ENCODE measurements around the gene CD27.
"Not testable (repeated sequence)": the region's sequence is repeated elsewhere in the genome, so short reads cannot be mapped to it uniquely, and the experiment has no call there.

CD27 gene

DNA sequence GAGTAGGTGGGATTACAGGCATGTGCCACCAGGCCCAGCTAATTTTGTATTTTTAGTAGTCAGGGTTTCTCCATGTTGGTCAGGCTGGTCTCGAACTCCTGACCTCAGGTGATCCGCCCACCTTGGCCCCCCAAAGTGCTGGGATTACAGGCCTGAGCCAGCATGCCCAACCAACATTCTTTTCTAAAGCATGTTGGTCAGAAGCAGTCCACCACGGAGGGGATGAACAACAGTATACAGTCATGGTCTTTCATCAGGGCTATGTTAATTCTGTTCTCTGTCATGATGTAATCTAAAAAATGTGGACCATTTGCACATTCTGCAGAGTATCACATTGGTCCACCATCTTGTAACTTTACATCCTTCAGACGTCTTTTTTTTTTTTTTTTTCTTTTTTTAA lies 44.7 kb downstream of the CD27 start:
- no peak for DNase-seq

DNA sequence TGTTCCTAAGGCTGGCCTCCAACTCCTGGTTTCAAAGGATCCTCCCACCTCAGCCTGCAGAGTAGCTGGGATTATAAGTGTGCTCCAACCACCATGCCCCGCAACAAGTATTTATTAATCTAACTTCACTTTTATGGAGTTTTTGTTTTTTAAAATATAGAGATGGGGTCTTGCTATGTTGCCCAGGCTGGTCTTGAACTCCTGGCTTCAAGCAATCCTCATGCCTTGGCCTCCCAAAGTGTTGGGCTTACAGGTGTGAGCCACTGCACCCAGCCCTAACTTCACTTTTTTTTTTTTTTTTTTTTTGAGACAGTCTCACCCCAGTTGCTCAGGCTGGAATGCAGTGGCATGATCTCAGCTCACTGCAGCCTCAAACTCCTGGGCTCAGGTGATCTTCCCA lies 45.9 kb downstream of the CD27 start:
- not testable (repeated sequence) for DNase-seq

DNA sequence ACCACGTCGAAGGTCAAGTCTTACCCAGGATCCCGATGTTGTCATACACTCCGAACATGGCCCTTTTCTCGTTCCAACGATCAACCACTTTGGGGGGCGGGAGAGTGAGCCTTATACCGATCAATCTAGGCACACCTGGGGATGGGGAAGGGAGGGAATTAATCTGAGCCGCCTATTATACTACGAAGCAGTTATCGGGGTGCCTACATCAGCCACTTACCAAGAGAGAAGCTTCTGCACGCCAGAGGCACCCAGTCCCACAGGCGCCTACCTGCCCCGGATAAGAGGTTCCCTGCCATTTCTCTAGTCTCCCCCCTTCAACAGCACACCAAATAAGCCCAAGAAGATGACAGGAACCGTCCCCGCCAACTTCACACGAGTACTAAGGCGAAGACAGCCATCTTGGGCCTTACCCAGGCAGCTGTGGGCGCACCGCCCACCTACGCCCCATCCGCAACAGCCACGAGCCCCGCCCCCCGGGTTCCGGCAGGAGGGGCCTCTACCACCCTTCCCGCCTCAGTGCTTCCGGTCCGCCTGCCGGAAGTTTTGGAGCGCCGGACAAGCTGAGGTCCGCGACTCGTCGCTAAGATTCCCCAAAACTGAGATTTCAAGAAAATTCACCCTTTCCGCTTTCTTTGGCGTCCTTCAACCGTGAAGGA lies 48.2 kb downstream of the CD27 start, which contains the start of gene MRPL51:
TSS of gene MRPL51 (minus strand) at position 425 of the 659 bp plus-strand sequence. CDS start at position 299, 126 bp downstream.
- DNase-seq = peak; percentile 97

DNA sequence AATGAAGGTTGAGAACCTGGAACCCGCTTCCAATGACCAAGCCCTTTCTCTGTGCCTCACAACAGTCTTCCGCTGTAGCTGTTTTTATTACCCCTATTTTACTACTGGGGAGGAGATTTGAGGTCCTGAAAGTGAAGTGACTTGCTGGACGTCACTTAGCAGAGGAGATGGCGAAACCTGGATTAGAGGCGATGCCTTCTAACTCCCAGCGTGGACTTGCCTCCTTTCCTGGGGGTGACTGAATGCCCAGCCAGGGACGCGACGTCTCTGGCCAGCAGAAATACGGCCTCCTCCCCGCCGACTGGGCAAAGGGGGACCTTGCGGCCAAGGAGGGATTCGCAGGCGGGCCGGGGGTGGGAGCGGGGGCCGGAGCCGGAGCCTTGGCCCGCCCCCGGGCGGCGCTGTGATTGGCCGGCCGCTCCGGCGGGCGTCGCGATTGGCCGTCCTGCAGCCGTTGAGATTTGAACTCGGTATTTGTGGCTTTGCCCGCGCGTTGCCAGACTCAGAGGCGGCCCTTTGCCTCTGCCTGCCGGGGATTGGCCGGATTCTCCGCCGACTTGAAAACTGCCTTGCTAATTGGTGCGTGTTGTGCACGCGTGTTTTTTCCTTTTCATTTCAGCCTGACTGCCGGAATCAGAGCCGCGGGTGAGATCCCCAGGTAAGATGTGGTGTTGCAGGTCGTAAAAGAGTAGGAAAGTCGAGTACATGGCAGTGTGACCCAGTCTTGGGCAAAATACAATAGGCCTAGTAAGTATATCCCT lies 48.9 kb downstream of the CD27 start, which contains the start of gene NCAPD2:
TSS of gene NCAPD2 (plus strand) at position 606 of the 761 bp plus-strand sequence. CDS start 997 bp downstream, outside the sequence.
- DNase-seq = peak; percentile 93

DNA sequence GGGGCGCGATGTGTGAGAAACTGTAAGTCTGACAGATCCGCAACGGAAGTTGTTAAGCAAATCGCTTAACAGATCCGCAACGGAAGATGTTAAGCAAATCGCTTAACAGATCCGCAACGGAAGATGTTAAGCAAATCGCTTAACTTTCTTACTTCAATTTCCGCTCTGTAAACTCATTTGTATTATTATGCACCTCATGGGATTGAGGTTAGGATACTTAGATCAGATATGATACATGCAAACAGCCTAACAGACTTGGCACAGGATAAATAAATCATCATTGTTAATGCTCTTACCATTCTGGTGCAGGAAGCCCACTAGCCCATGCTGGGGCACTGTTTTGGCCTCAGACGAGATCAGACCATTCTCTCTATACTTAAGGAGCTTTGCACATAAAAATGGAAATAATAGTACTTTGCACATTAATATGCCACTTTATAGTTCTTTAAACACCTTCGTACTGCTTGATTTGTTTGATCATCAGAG lies 49.5 kb downstream of the CD27 start:
- no peak for DNase-seq

DNA sequence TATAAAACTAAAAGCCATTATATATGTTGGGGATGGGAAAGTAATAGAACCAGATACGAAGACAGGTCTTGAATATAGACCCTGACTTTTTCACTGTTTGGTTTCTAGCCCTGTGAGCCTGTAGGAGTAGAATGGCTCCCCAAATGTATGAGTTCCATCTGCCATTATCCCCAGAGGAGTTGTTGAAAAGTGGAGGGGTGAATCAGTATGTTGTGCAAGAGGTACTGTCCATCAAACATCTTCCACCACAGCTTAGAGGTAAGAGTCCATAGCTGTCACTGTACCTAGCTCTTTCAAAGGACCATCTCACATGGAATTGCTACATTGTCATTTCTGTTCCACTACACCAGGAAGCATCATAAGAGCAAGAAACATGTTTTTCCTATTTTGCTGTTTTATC lies 50.2 kb downstream of the CD27 start:
- no peak for DNase-seq

DNA sequence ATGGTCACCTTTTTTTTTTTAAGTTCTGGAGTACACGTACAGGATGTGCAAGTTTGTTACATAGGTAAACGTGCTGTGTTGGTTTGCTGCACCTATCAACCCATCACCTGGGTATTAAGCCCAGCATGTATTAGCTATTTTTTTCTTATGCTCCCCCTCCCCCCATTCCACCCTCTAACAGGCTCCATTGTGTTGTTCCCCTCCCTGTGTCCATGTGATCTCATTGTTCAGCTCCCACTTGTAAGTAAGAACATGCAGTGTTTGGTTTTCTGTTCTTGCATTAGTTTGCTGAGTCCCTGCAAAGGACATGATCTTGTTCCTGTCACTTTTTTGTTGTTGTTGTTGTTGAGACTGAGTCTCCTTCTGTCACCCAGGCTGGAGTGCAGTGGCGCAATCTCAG lies 52.5 kb downstream of the CD27 start:
- not testable (repeated sequence) for DNase-seq

DNA sequence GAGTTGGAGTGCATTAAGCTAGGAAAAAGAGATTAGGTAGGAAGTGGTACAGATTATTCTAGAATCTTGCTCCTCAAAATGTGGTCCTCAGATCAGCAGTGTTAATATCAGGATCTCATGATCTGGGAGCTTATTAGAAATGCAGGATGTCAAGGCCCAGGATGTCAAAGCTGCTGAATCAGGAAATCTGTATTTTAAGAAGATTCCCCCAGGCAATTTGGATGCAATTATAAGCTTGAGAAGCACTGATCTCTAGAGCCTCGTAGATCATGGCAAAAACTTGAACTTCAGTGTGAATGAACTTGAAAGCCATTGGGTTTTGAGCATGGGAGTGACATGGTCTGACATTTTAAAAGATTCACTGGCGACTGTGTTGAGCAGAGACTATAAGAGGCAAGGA lies 55.7 kb downstream of the CD27 start:
- no peak for DNase-seq
